HEK293 (cell line): Measurements from ENCODE around the gene RAB13.

Experiments
- CTCF ChIA-PET: fragments of 350-600 bp; formaldehyde crosslinking; extraction: SDS; loops from one replicate; lab custom pipeline; 2021; ENCODE audit warnings: antibody characterized with exemption; lab: Yijun Ruan, JAX
- POLR2A ChIA-PET: fragments of 300-600 bp; formaldehyde crosslinking; extraction: SDS; loops from one replicate; lab custom pipeline; 2020; ENCODE audit warnings: antibody characterized with exemption, inconsistent platforms; lab: Yijun Ruan, JAX
- H3K27ac ChIP-seq: fragments of 200-500 bp; sonication (Bioruptor generic); 2 replicates; pipeline ENCODE4 v1.5.1; 2014; ENCODE audit warnings: low read depth, low read length, control low read depth, inconsistent platforms; ENCODE audit errors: extremely low read depth
- H3K36me3 ChIP-seq, 2 experiments: fragments of 200-500 bp in 1 of 2; sonication (Bioruptor generic) in 1 of 2; 1 replicate in 1 of 2; 2 replicates in 1 of 2; pipeline ENCODE4 v1.5.1; 2014 to 2017; ENCODE audit warnings: inconsistent platforms in 2 of 2, low read length in 2 of 2; ENCODE audit not compliant: control insufficient read depth in 2 of 2, insufficient read depth in 1 of 2
- H3K4me1 ChIP-seq: fragments of 200-500 bp; sonication (Bioruptor generic); 2 replicates; pipeline ENCODE4 v1.5.1; 2014; ENCODE audit warnings: mild to moderate bottlenecking, low read length, inconsistent platforms; ENCODE audit not compliant: control insufficient read depth, insufficient read depth
- H3K4me3 ChIP-seq: 2 replicates; pipeline ENCODE4 v1.5.1; 2011; ENCODE audit warnings: low read depth, mild to moderate bottlenecking, control low read depth, low read length, moderate library complexity
- H3K9me3 ChIP-seq: fragments of 200-500 bp; sonication (Bioruptor generic); 2 replicates; pipeline ENCODE4 v1.5.1; 2014; ENCODE audit warnings: low read depth, low read length, inconsistent platforms; ENCODE audit not compliant: control insufficient read depth, insufficient read depth
- EGR2 ChIP-seq: fragments of 450-650 bp; formaldehyde crosslinking; IDR thresholded peaks from 2 replicates; pipeline ENCODE4 v1.5.1; 2016; ENCODE audit warnings: low read depth, missing biosample characterization, missing genetic modification characterization
- IKZF3 ChIP-seq: fragments of 450-650 bp; IDR thresholded peaks from 2 replicates; pipeline ENCODE4 v1.5.0; 2018; ENCODE audit warnings: missing biosample characterization, mild to moderate bottlenecking, missing genetic modification characterization, moderate library complexity
- OVOL3 ChIP-seq: fragments of 450-650 bp; formaldehyde crosslinking; IDR thresholded peaks from 2 replicates; pipeline ENCODE4 v1.5.1; 2016; ENCODE audit warnings: missing biosample characterization, missing genetic modification characterization
- ZBTB17 ChIP-seq: fragments of 450-650 bp; formaldehyde crosslinking; IDR thresholded peaks from 2 replicates; pipeline ENCODE4 v1.5.1; 2016; ENCODE audit warnings: missing biosample characterization, missing genetic modification characterization
- ZBTB48 ChIP-seq: fragments of 450-650 bp; formaldehyde crosslinking; IDR thresholded peaks from 2 replicates; pipeline ENCODE4 v1.5.1; 2016; ENCODE audit warnings: missing biosample characterization, missing genetic modification characterization
- ZFHX2 ChIP-seq: fragments of 450-650 bp; formaldehyde crosslinking; conservative IDR thresholded peaks from 2 replicates; pipeline ENCODE4 v1.5.1; 2016; ENCODE audit warnings: missing biosample characterization, missing genetic modification characterization
- ZFP3 ChIP-seq: fragments of 450-650 bp; formaldehyde crosslinking; IDR thresholded peaks from 2 replicates; pipeline ENCODE4 v1.5.1; 2016; ENCODE audit warnings: low read depth, missing biosample characterization, missing genetic modification characterization
- ZNF19 ChIP-seq: fragments of 450-650 bp; formaldehyde crosslinking; IDR thresholded peaks from 2 replicates; pipeline ENCODE4; 2016; ENCODE audit warnings: missing biosample characterization, missing genetic modification characterization, low read depth
- ZNF335 ChIP-seq: fragments of 450-650 bp; formaldehyde crosslinking; conservative IDR thresholded peaks from 2 replicates; pipeline ENCODE4 v1.5.1; 2016; ENCODE audit warnings: missing biosample characterization, missing genetic modification characterization
- ZNF473 ChIP-seq: fragments of 450-650 bp; formaldehyde crosslinking; IDR thresholded peaks from 2 replicates; pipeline ENCODE4 v1.5.1; 2017; ENCODE audit warnings: missing biosample characterization, missing genetic modification characterization
- ZNF501 ChIP-seq: fragments of 450-650 bp; formaldehyde crosslinking; IDR thresholded peaks from 2 replicates; pipeline ENCODE4 v1.5.1; 2016; ENCODE audit warnings: missing biosample characterization, missing genetic modification characterization
- ZNF561 ChIP-seq: fragments of 450-650 bp; IDR thresholded peaks from 2 replicates; pipeline ENCODE4 v1.5.1; 2018; ENCODE audit warnings: missing biosample characterization, missing genetic modification characterization, borderline replicate concordance
- ZNF600 ChIP-seq: fragments of 450-650 bp; formaldehyde crosslinking; IDR thresholded peaks from 2 replicates; pipeline ENCODE4 v1.5.1; 2016; ENCODE audit warnings: missing biosample characterization, missing genetic modification characterization
- ZNF629 ChIP-seq: fragments of 450-650 bp; formaldehyde crosslinking; IDR thresholded peaks from 2 replicates; pipeline ENCODE4 v1.5.1; 2017; ENCODE audit warnings: missing biosample characterization, missing genetic modification characterization
- ZNF843 ChIP-seq: fragments of 450-650 bp; formaldehyde crosslinking; IDR thresholded peaks from 2 replicates; pipeline ENCODE4 v1.5.1; 2016; ENCODE audit warnings: missing biosample characterization, missing genetic modification characterization
- ZSCAN16 ChIP-seq: fragments of 450-650 bp; formaldehyde crosslinking; IDR thresholded peaks from 2 replicates; pipeline ENCODE4 v1.5.1; 2016; ENCODE audit warnings: missing biosample characterization, missing genetic modification characterization
- TF ChIP-seq, protein P1 (sequence below): fragments of 450-650 bp; formaldehyde crosslinking; IDR thresholded peaks from 2 replicates; pipeline ENCODE4 v1.5.1; 2016; ENCODE audit warnings: missing biosample characterization, missing genetic modification characterization
- TF ChIP-seq, protein P2 (sequence below): fragments of 450-650 bp; formaldehyde crosslinking; IDR thresholded peaks from 2 replicates; pipeline ENCODE4 v1.5.1; 2016; ENCODE audit warnings: missing biosample characterization, missing genetic modification characterization
- TF ChIP-seq, protein P3 (sequence below): fragments of 450-650 bp; formaldehyde crosslinking; IDR thresholded peaks from 2 replicates; pipeline ENCODE4 v1.5.1; 2016; ENCODE audit warnings: missing biosample characterization, missing genetic modification characterization
- TF ChIP-seq, protein P4 (sequence below): IDR thresholded peaks from 2 replicates; pipeline ENCODE4 v1.6.1; 2011; ENCODE audit warnings: mild to moderate bottlenecking, low read depth, low read length, borderline replicate concordance
- TF ChIP-seq, protein P5 (sequence below): fragments of 450-650 bp; formaldehyde crosslinking; conservative IDR thresholded peaks from 2 replicates; pipeline ENCODE4 v1.5.1; 2016; ENCODE audit warnings: low read depth, missing biosample characterization, missing genetic modification characterization

RAB13 gene

DNA sequence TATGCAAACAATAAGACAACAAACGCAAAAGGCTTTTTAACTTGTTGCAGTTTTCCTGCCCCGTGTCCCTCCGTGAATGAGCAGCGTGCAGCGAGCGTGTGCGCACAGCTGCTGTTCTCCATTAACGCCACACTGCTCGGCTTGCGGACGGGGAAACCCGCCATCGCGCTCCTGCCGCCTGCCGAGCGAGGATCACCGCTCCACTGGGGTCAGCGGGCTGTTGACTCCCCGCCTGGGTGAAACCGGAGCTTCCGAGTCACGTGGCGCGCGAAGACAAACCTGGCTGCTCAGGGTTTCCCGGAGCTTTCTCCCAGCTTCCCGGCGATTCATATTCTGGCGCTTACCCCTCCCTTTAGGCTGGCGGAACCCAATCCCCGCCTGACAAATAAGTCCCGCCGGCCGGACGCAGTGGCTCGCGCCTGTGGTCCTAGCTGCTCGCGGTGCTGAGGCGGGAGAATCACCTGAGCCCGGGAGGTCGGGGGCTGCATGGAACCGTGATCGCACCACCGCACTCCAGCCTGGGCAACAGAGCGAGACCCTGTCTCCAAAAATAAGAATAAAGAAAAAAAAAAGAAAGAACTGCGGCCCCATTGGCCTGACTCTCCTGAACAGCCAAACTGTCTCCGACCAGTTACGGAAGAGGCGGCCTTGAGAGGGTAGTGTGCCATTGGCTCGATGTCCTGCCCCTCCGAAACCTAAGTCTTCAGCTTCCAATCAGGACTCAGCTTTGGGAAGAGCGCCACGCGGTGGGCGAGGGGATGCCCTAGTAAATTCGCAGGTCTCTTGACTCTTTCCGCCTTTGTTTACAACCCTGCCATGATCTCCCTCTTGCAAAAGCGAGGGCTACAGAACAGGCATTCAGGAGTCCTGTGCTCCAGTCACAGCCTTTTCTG, 18.8 kb downstream of the RAB13 start, which contains the start of gene CREB3L4 (continued):
- TF ChIP-seq, protein P1, sequence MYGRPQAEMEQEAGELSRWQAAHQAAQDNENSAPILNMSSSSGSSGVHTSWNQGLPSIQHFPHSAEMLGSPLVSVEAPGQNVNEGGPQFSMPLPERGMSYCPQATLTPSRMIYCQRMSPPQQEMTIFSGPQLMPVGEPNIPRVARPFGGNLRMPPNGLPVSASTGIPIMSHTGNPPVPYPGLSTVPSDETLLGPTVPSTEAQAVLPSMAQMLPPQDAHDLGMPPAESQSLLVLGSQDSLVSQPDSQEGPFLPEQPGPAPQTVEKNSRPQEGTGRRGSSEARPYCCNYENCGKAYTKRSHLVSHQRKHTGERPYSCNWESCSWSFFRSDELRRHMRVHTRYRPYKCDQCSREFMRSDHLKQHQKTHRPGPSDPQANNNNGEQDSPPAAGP (tag by site-specific recombination): 0 out of 2 replicates have a peak, but pooled peaks have one; percentile 77
- TF ChIP-seq ZNF843 (tag by site-specific recombination) (peak; percentile 64; the same call in 1 of the 2 replicates), ZNF473 (no peak), IKZF3 (tag by site-specific recombination) (peak; percentile 100), ZNF629 (tag by site-specific recombination) (peak; percentile 59)

DNA sequence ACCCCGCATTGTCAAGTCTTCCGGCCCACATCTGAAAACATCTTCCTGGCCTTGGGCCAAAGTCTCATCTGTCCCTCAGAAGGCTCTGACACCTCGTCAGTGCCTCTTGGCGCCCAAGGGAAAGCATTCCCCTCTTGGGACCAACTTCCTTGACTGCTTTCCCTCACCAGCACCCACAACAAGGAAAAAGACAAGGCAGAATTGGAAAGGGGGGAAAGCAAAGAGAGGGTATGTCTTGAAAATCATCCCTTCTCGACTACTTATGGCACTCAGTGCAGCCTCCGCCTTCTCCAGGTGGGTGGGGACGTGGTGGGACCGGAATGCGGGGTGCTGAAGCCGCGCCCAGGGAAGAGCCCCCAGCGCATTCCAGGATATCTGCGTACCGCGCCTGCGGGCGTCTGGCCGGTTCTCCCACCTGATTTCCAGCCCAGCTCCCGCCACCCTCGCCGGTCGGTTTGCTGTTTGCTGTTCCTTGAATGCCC, 22.2 kb downstream of the RAB13 start:
- CTCF ChIA-PET: interaction anchor here (0.8 to 2.2 kb wide), 4 partner anchors 17 to 167 kb away, joined by 5 to 9 read pairs (median 8); partner anchors contain the start of genes DENND4B and RAB13
- peak overlapping the region; percentile 62 for H3K4me3 ChIP-seq
- H3K9me3 ChIP-seq: no peaks in the 10 kb centered on the region
- H3K36me3 ChIP-seq: peaks cover 0 to 31% of the 10 kb centered on the region in 2 experiments; a peak in 2 of 3 replicates
- H3K4me1 ChIP-seq: peaks cover 4% of the 10 kb centered on the region; the same call in 1 of the 2 replicates
- POLR2A ChIA-PET: interaction anchor here (0.6 to 3.0 kb wide), 18 partner anchors 9 to 326 kb away, joined by 3 to 58 read pairs (median 5); partner anchors contain the start of genes DENND4B, GATAD2B, INTS3 and JTB
- peak overlapping the region; percentile 66 for H3K27ac ChIP-seq
- TF ChIP-seq, protein P2, sequence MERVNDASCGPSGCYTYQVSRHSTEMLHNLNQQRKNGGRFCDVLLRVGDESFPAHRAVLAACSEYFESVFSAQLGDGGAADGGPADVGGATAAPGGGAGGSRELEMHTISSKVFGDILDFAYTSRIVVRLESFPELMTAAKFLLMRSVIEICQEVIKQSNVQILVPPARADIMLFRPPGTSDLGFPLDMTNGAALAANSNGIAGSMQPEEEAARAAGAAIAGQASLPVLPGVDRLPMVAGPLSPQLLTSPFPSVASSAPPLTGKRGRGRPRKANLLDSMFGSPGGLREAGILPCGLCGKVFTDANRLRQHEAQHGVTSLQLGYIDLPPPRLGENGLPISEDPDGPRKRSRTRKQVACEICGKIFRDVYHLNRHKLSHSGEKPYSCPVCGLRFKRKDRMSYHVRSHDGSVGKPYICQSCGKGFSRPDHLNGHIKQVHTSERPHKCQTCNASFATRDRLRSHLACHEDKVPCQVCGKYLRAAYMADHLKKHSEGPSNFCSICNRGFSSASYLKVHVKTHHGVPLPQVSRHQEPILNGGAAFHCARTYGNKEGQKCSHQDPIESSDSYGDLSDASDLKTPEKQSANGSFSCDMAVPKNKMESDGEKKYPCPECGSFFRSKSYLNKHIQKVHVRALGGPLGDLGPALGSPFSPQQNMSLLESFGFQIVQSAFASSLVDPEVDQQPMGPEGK (tag by site-specific recombination): peak; percentile 85
- TF ChIP-seq ZSCAN16 (tag by site-specific recombination) (peak; percentile 47; the same call in 1 of the 2 replicates), ZNF501 (no peak), IKZF3 (tag by site-specific recombination) (peak; percentile 78), ZFHX2 (tag by site-specific recombination) (peak; percentile 78), ZBTB48 (peak; percentile 20; the same call in 1 of the 2 replicates), ZNF561 (tag by site-specific recombination) (peak; percentile 50; the same call in 1 of the 2 replicates), ZNF335 (tag by site-specific recombination) (peak; percentile 64; the same call in 1 of the 2 replicates), ZNF19 (no peak), ZBTB17 (peak; percentile 45), EGR2 (tag by site-specific recombination) (peak; percentile 87), OVOL3 (no peak), ZFP3 (no peak), ZNF600 (tag by site-specific recombination) (peak; percentile 40; the same call in 1 of the 2 replicates)
- TF ChIP-seq, protein P3, sequence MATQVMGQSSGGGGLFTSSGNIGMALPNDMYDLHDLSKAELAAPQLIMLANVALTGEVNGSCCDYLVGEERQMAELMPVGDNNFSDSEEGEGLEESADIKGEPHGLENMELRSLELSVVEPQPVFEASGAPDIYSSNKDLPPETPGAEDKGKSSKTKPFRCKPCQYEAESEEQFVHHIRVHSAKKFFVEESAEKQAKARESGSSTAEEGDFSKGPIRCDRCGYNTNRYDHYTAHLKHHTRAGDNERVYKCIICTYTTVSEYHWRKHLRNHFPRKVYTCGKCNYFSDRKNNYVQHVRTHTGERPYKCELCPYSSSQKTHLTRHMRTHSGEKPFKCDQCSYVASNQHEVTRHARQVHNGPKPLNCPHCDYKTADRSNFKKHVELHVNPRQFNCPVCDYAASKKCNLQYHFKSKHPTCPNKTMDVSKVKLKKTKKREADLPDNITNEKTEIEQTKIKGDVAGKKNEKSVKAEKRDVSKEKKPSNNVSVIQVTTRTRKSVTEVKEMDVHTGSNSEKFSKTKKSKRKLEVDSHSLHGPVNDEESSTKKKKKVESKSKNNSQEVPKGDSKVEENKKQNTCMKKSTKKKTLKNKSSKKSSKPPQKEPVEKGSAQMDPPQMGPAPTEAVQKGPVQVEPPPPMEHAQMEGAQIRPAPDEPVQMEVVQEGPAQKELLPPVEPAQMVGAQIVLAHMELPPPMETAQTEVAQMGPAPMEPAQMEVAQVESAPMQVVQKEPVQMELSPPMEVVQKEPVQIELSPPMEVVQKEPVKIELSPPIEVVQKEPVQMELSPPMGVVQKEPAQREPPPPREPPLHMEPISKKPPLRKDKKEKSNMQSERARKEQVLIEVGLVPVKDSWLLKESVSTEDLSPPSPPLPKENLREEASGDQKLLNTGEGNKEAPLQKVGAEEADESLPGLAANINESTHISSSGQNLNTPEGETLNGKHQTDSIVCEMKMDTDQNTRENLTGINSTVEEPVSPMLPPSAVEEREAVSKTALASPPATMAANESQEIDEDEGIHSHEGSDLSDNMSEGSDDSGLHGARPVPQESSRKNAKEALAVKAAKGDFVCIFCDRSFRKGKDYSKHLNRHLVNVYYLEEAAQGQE (tag by site-specific recombination): peak; percentile 57; the same call in 1 of the 2 replicates
- TF ChIP-seq, protein P4, sequence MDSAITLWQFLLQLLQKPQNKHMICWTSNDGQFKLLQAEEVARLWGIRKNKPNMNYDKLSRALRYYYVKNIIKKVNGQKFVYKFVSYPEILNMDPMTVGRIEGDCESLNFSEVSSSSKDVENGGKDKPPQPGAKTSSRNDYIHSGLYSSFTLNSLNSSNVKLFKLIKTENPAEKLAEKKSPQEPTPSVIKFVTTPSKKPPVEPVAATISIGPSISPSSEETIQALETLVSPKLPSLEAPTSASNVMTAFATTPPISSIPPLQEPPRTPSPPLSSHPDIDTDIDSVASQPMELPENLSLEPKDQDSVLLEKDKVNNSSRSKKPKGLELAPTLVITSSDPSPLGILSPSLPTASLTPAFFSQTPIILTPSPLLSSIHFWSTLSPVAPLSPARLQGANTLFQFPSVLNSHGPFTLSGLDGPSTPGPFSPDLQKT: no peak
- TF ChIP-seq, protein P5, sequence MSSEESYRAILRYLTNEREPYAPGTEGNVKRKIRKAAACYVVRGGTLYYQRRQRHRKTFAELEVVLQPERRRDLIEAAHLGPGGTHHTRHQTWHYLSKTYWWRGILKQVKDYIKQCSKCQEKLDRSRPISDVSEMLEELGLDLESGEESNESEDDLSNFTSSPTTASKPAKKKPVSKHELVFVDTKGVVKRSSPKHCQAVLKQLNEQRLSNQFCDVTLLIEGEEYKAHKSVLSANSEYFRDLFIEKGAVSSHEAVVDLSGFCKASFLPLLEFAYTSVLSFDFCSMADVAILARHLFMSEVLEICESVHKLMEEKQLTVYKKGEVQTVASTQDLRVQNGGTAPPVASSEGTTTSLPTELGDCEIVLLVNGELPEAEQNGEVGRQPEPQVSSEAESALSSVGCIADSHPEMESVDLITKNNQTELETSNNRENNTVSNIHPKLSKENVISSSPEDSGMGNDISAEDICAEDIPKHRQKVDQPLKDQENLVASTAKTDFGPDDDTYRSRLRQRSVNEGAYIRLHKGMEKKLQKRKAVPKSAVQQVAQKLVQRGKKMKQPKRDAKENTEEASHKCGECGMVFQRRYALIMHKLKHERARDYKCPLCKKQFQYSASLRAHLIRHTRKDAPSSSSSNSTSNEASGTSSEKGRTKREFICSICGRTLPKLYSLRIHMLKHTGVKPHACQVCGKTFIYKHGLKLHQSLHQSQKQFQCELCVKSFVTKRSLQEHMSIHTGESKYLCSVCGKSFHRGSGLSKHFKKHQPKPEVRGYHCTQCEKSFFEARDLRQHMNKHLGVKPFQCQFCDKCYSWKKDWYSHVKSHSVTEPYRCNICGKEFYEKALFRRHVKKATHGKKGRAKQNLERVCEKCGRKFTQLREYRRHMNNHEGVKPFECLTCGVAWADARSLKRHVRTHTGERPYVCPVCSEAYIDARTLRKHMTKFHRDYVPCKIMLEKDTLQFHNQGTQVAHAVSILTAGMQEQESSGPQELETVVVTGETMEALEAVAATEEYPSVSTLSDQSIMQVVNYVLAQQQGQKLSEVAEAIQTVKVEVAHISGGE (tag by site-specific recombination): peak; percentile 87
